GM12891 (cell line): ENCODE results near the gene PLA2R1.

Experiments
- DNase-seq: peaks from one replicate; pipeline ENCODE4 v3.0.0; 2011; ENCODE audit warnings: low spot score; ENCODE audit not compliant: insufficient read length
- FAIRE-seq: peaks from 2 replicates; lab custom pipeline; 2011; peaks lifted over from hg19 to GRCh38; lab: Jason Lieb, UNC
- PAX5 ChIP-seq: IDR thresholded peaks from 2 replicates; pipeline ENCODE4 v1.6.1; 2011; ENCODE audit warnings: low read length, moderate library complexity, mild to moderate bottlenecking; ENCODE audit not compliant: insufficient read depth, severe bottlenecking
- POLR2A ChIP-seq: IDR thresholded peaks from 2 replicates; pipeline ENCODE4 v1.6.1; 2011; ENCODE audit warnings: low read depth, low read length, control low read depth
- POLR2AphosphoS5 ChIP-seq: IDR thresholded peaks from 2 replicates; pipeline ENCODE4 v1.6.1; 2011; ENCODE audit warnings: low read depth, low read length, control low read depth
- POU2F2 ChIP-seq: IDR thresholded peaks from 2 replicates; pipeline ENCODE4 v1.6.1; 2011; ENCODE audit warnings: low read depth, mild to moderate bottlenecking, control low read depth, low read length, moderate library complexity
- SPI1 ChIP-seq: IDR thresholded peaks from 2 replicates; pipeline ENCODE4 v1.6.1; 2011; ENCODE audit warnings: low read depth, low read length, control low read depth
- TAF1 ChIP-seq: IDR thresholded peaks from 2 replicates; pipeline ENCODE4 v1.6.1; 2011; ENCODE audit warnings: low read depth, low read length, control low read depth

The PLA2R1 gene

DNA sequence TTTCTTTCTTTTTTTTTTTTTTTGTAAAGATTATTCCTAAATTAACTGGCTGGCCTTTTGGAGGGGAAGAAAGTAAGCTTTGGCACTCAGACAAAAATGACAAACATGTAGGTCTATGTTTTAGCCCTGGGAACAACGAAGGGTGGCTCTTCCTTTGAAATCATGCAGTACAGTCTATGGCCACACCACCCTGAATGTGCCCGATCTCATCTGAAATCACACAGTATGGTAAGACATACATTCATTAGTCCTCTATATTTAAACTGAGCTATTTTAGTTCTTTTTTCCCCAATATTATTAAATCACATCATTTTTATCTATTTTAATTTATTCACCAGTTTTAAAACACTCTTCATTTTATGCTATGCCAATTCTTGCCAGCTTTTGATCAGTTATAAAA is 48.2 kb downstream of the PLA2R1 start:
- DNase-seq, result no peak
- TF ChIP-seq TAF1, result no peak
- TF ChIP-seq POLR2AphosphoS5, result no peak
- no peak for TF ChIP-seq POLR2A
- TF ChIP-seq PAX5, result no peak
- no peak for TF ChIP-seq SPI1
- no peak for TF ChIP-seq POU2F2
- no peak for FAIRE-seq

DNA sequence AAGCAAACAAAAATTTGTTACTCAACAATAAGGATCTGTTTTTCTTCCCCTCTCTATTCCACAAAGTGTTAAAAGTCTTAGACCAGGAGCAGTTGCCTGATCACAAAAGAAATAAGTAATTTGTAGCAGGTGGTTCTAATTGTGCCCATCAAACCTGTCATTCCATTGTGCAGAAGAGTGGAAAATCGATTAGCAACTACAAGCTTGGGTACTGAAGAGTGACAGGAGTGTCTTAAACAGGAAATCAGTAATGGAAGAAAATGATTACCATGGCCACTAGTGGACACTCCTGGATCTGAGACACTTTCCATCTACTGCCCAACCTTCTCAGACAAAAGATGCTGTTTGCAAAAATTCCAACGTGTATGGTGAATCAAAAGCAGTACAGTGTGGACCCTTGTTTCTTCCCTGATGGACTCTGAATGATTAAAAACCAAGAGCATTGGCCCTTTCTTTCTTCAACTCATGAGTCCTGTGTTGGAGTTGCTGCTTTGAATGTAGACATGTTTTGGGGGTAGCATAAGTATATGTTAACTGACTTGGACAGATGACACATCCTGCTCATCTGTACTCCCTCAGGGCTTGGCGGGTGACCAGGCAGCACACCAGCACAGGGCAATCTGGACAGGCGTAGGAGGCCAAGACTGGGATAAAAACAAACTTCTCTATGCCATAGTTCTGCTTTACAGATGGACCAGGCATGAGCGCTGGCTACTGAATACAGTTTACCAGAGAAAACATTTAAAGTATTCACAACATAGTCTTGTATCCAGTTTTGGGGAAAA is 51.9 kb downstream of the PLA2R1 start:
- DNase-seq (no peak), FAIRE-seq (no peak)
- TF ChIP-seq POLR2A (no peak), POU2F2 (no peak), POLR2AphosphoS5 (no peak), PAX5 (no peak)

DNA sequence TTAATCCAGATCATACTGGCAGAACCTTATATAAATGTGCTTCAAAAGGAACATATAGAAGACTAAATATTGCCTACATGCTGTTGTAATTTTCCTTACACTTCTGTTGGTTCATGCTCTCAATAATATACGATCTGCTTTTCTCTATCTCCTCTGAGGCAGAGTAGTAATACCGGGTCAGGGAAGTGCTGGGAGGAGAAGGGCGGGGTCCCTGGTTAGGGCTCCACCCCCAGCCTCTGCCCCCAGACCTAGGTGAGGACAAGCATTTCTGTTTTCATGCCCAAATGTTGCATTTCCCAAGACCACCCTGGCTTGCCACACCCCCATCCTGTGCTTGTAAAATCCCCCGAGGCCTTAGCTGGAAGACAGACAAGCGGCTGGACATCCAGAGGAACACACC is 55.3 kb downstream of the PLA2R1 start:
- DNase-seq, result no peak
- TF ChIP-seq PAX5 (no peak), TAF1 (no peak), POLR2AphosphoS5 (no peak), SPI1 (no peak), POLR2A (no peak), POU2F2 (no peak)
- no peak for FAIRE-seq

DNA sequence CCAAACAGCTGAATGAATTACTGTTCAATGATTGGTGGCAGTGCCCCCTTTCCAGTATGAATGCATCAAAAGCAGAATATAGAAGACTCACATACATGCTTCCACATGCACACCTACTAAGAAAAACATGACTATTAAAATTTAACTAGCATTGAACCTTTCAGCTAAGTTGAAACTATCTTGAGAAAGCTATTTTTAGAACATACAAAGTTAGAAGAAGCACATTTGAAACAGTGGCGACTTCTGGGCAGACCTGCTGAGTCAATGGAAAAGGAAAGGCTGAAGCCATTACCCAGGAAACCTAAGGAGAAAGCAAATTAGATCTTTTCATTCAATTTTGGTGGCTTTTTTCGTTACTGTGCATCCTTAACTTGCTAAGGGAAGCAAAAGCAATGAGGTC is 55.9 kb downstream of the PLA2R1 start:
- no peak for TF ChIP-seq PAX5
- no peak for TF ChIP-seq SPI1
- no peak for TF ChIP-seq POU2F2
- TF ChIP-seq TAF1, result no peak
- no peak for TF ChIP-seq POLR2A
- no peak for TF ChIP-seq POLR2AphosphoS5
- no peak for DNase-seq
- no peak for FAIRE-seq

DNA sequence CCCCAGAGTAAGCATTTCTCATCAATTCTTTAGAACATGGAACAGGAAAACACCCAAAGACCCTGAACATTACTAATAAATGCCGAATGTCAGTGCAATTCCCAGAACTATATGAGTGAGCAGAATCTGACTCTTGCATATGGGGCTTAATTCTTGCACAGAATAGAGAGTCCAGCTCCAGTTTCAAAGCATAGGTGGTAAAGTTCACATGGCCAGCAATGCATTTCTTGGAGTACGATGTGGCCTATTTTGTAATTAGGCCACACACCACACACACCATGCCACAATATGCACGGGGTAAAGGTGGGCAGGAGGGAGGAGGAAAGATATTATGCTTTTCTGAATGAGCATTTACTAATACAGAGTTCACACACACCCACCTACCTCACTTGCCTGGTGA is 56.5 kb downstream of the PLA2R1 start:
- no peak for DNase-seq
- TF ChIP-seq POLR2A, result no peak
- TF ChIP-seq SPI1, result no peak
- TF ChIP-seq TAF1, result no peak
- no peak for TF ChIP-seq POLR2AphosphoS5
- TF ChIP-seq PAX5, result no peak
- no peak for TF ChIP-seq POU2F2
- FAIRE-seq, result no peak

DNA sequence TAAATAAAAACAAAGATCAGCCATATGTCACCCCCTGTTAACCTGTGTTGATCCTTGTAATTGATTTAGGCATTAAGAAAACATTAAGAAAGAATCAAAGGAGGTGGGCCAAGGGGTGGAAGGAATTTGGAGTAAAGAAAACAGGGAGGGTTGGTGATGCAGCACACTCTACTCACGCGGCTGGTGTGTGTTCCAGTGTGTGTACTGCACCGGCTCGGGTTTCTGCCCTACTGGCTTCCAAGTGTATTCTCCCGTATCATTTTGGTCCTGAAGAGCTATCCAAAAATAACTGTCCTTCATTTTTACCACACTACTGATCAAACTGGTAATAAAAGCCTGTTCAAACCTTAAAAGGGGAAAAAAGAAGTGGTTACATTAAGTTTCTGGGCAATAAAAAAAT is 56.9 kb downstream of the PLA2R1 start:
- no peak for DNase-seq
- FAIRE-seq, result no peak
- TF ChIP-seq TAF1 (no peak), SPI1 (no peak), PAX5 (no peak), POLR2A (no peak), POU2F2 (no peak), POLR2AphosphoS5 (no peak)

DNA sequence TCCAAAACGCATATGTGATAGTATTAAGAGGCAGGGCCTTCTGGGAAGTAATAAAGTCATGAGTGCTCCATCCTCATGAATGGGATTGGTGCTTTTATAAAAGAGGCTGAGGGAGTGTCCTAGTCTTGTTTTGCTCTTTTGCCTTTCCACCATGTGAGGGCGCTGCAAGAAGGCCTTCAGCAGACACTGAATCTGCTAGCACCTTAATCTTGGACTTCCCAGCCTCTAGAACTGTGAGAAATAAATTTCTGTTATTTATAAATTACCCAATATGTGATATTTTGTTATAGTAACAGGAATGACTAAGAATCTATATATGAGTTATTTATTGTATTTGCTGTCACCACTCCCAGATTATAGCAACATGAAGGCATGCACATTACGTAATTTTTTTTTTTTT is 63.5 kb downstream of the PLA2R1 start:
- FAIRE-seq (no peak), DNase-seq (no peak)
- TF ChIP-seq SPI1 (no peak), POLR2AphosphoS5 (no peak), PAX5 (no peak), POU2F2 (no peak), TAF1 (no peak), POLR2A (no peak)

DNA sequence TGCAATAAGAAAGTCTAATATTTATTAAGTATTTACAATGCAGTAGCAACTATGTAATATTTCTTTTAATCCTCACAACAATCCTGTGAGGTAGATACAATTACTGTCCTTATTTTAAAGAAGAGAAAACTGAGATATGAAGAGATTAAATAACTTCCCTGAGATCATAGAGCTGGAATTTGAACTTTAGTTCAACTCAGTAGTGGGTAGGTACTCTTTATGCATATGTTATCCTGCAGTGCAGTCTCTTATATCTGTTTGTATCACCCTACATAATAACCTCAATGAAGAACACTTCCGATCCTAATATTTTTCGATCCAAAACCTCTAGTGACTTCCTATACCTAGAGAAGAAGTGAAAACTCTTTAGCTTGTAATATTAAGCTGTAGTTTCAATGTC is 64.2 kb downstream of the PLA2R1 start:
- FAIRE-seq (no peak), DNase-seq (no peak)
- TF ChIP-seq TAF1 (no peak), SPI1 (no peak), POLR2A (no peak), POU2F2 (no peak), POLR2AphosphoS5 (no peak), PAX5 (no peak)

DNA sequence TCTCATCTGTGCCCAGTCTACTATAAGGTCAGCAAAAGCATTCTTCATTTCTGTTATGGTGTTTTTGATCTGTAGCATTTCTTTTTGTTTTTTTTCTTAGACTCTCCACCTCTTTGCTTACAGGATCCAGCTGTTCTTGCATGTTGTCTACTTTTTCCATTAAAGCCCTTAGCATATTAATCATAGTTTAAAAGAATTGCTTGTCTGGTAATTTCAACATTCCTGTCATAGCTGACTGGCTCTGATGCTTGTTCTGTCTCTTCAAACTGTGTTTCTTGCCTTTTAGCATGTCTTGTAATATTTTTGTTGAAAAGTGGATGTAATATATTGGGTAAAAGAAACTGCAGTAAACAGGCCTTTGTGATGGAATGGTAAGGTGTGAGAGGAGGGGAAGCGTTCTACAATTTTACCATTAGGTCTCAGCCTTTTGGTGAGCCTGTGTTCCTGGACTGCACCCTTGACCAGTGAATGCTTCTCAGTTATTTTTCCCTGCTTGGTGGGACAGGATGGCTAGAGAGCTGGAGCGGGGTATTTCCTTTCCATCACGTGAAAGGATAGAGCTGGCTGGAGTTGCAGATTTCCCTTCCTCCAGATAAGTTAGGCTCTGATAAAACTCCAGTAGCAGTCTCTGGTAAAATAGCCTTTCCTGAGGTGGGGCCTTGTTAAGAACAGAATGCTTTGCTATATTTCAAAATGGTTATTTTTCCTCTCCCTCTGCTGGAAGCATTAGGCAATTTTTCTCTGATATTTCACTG is 65.4 kb downstream of the PLA2R1 start:
- FAIRE-seq (no peak), DNase-seq (no peak)
- no peak for TF ChIP-seq TAF1
- TF ChIP-seq POU2F2, result no peak
- no peak for TF ChIP-seq POLR2AphosphoS5
- no peak for TF ChIP-seq SPI1
- TF ChIP-seq PAX5, result no peak
- no peak for TF ChIP-seq POLR2A

DNA sequence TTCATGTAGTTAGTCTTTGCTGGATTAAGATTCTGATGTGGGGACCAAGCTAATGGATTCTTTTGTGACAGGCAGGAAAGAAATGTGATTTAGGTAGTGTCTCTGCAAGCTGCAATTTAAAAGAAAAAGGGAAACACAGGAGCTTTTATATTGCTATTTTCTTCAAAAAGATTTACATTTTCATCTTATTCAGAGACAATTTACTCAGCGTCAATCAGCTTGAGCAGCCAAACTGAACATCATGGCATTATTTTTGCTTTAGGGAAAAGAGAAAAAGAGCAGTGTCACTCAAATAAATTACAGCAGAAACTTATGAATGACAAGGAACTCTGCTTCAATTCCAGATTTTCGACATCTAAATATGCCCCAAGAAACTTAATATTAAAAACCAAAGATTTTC is 67.4 kb downstream of the PLA2R1 start:
- no peak for DNase-seq
- TF ChIP-seq TAF1 (no peak), SPI1 (no peak), PAX5 (no peak)
- no peak for FAIRE-seq
